Measurements from ENCODE around the gene BTBD1. TPM values are rescaled to one million over a fixed set of nuclear protein-coding genes. Genes with fewer than 3 reads are reported as not detected.

BTBD1 gene
- total RNA-seq, 1 experiment from 2014 or later: 83.9 TPM

- H3K4me3 ChIP-seq (ENCODE audit: low read length): no peak overlapping the region
- no peak overlapping the region for H2AFZ ChIP-seq (ENCODE audit: low read length)
- POLR2A ChIA-PET (ENCODE audit: unreplicated experiment): no interaction called here
- ATAC-seq (no peak), DNase-seq (no peak)
- H3K9me3 ChIP-seq (ENCODE audit: low read length): no peaks in the 10 kb centered on the region
- H3K27ac ChIP-seq (ENCODE audit: low read length): no peak overlapping the region
- no peaks in the 10 kb centered on the region for H3K79me2 ChIP-seq (ENCODE audit: low read length)
- TF ChIP-seq EZH2 (IDR thresholded peaks at IDR 0.05; ENCODE audit: low read length, unreplicated experiment) (no peak), EZH2phosphoT487 (IDR thresholded peaks at IDR 0.05; ENCODE audit: borderline replicate concordance, low read length) (no peak), CTCF (conservative IDR thresholded peaks at IDR 0.05; ENCODE audit: low read depth, low read length) (no peak)
- no TSS peak for BruUV-seq (replicated peaks)
- intact Hi-C loops (cut with micrococcal nuclease): no loop called here
- H3K27me3 ChIP-seq (ENCODE audit: low read length): no peaks in the 10 kb centered on the region
- H4K20me1 ChIP-seq (ENCODE audit: low read length): no peaks in the 10 kb centered on the region
- CTCF ChIA-PET: no interaction called here
- no peaks in the 10 kb centered on the region for H3F3A ChIP-seq (ENCODE audit: low read length, unreplicated experiment)
- H3K4me2 ChIP-seq (ENCODE audit: low read length): no peak overlapping the region
- no peaks in the 10 kb centered on the region for H3K4me1 ChIP-seq (ENCODE audit: insufficient read depth, low read length)
- peaks cover 8% of the 10 kb centered on the region for H3K36me3 ChIP-seq (ENCODE audit: low read depth, low read length)
- H3K9ac ChIP-seq (ENCODE audit: low read length): no peak overlapping the region
- H3K9me2 ChIP-seq (replicated peaks; ENCODE audit: low read length): no peaks in the 10 kb centered on the region
These were observed 73.9 kb downstream of the BTBD1 start for GRCh38 chr15:82993144-82993543.

- Histone ChIP-seq H3K9ac (ENCODE audit: low read length) (no peak overlapping the region), H3K36me3 (ENCODE audit: low read depth, low read length) (peaks cover 8% of the 10 kb centered on the region), H3K9me2 (replicated peaks; ENCODE audit: low read length) (no peaks in the 10 kb centered on the region), H3F3A (ENCODE audit: low read length, unreplicated experiment) (no peaks in the 10 kb centered on the region), H3K4me2 (ENCODE audit: low read length) (no peak overlapping the region), H2AFZ (ENCODE audit: low read length) (no peak overlapping the region), H3K9me3 (ENCODE audit: low read length) (no peaks in the 10 kb centered on the region), H3K4me1 (ENCODE audit: insufficient read depth, low read length) (peaks cover 1% of the 10 kb centered on the region; the same call in 1 of the 2 replicates), H3K4me3 (ENCODE audit: low read length) (no peak overlapping the region), H4K20me1 (ENCODE audit: low read length) (no peaks in the 10 kb centered on the region), H3K27me3 (ENCODE audit: low read length) (no peaks in the 10 kb centered on the region), H3K27ac (ENCODE audit: low read length) (no peak overlapping the region), H3K79me2 (ENCODE audit: low read length) (peaks cover 3% of the 10 kb centered on the region)
- ChIA-PET CTCF (no interaction called here), POLR2A (ENCODE audit: unreplicated experiment) (no interaction called here)
- no TSS peak for BruUV-seq (replicated peaks)
- intact Hi-C loops (cut with micrococcal nuclease): no loop called here
- TF ChIP-seq CTCF (conservative IDR thresholded peaks at IDR 0.05; ENCODE audit: low read depth, low read length): no peak
- TF ChIP-seq EZH2 (IDR thresholded peaks at IDR 0.05; ENCODE audit: low read length, unreplicated experiment): no peak
- TF ChIP-seq EZH2phosphoT487 (IDR thresholded peaks at IDR 0.05; ENCODE audit: borderline replicate concordance, low read length): no peak
- ATAC-seq (no peak), DNase-seq (no peak)
These were observed 74.5 kb downstream of the BTBD1 start for GRCh38 chr15:82992436-82992998.

GRCh38 chr15:82986442-82986780, 80.6 kb downstream of the BTBD1 start:
- intact Hi-C loops (cut with micrococcal nuclease): loop anchor here (5.0 kb wide), 2 partner anchors 69 to 139 kb away; no protein-coding TSS in a partner anchor
- peak; percentile 10 for DNase-seq
- H3K9ac ChIP-seq (ENCODE audit: low read length): peak overlapping the region; percentile 88
- peak; percentile 13; the same call in 1 of the 2 replicates for ATAC-seq
- ChIA-PET POLR2A (ENCODE audit: unreplicated experiment) (no interaction called here), CTCF (no interaction called here)
- peak overlapping the region; percentile 96 for H3K4me3 ChIP-seq (ENCODE audit: low read length)
- peak overlapping the region; percentile 98 for H2AFZ ChIP-seq (ENCODE audit: low read length)
- BruUV-seq (replicated peaks): TSS peak; percentile 78
- peaks cover 14% of the 10 kb centered on the region for H3K4me1 ChIP-seq (ENCODE audit: insufficient read depth, low read length)
- H3K9me2 ChIP-seq (replicated peaks; ENCODE audit: low read length): no peaks in the 10 kb centered on the region
- TF ChIP-seq EZH2phosphoT487 (IDR thresholded peaks at IDR 0.05; ENCODE audit: borderline replicate concordance, low read length) (no peak), EZH2 (IDR thresholded peaks at IDR 0.05; ENCODE audit: low read length, unreplicated experiment) (no peak), CTCF (conservative IDR thresholded peaks at IDR 0.05; ENCODE audit: low read depth, low read length) (no peak)
- H4K20me1 ChIP-seq (ENCODE audit: low read length): no peaks in the 10 kb centered on the region
- H3F3A ChIP-seq (ENCODE audit: low read length, unreplicated experiment): no peaks in the 10 kb centered on the region
- no peaks in the 10 kb centered on the region for H3K9me3 ChIP-seq (ENCODE audit: low read length)
- peaks cover 17% of the 10 kb centered on the region for H3K79me2 ChIP-seq (ENCODE audit: low read length)
- peak overlapping the region; percentile 90 for H3K4me2 ChIP-seq (ENCODE audit: low read length)
- peaks cover 8% of the 10 kb centered on the region for H3K36me3 ChIP-seq (ENCODE audit: low read depth, low read length)
- H3K27me3 ChIP-seq (ENCODE audit: low read length): no peaks in the 10 kb centered on the region
- no peak overlapping the region for H3K27ac ChIP-seq (ENCODE audit: low read length)
